Fibroblast of pulmonary artery (primary cell): ENCODE results near the gene SPAG9.
A peak's percentile ranks its signal among the peaks of the same experiment; 100 is the strongest.

ENCODE experiments used
- DNase-seq: peaks from one replicate; pipeline ENCODE4 v3.0.0-alpha.2; 2010; ENCODE audit warnings: low read depth
- H3K4me3 ChIP-seq: replicated peaks from 2 replicates; pipeline ENCODE4 v1.5.1; 2011; ENCODE audit warnings: low read depth, mild to moderate bottlenecking, control low read depth, low read length, moderate library complexity
- TF ChIP-seq, protein P1 (sequence below): IDR thresholded peaks from 2 replicates; pipeline ENCODE4 v1.5.1; 2011; ENCODE audit warnings: mild to moderate bottlenecking, control low read depth, low read length, inconsistent platforms; ENCODE audit errors: missing control alignments

The SPAG9 gene

GRCh38 chr17:51161541-51161940, 40.9 kb upstream of the SPAG9 start:
- no peak overlapping the region for H3K4me3 ChIP-seq
- DNase-seq: no peak
- TF ChIP-seq, protein P1, sequence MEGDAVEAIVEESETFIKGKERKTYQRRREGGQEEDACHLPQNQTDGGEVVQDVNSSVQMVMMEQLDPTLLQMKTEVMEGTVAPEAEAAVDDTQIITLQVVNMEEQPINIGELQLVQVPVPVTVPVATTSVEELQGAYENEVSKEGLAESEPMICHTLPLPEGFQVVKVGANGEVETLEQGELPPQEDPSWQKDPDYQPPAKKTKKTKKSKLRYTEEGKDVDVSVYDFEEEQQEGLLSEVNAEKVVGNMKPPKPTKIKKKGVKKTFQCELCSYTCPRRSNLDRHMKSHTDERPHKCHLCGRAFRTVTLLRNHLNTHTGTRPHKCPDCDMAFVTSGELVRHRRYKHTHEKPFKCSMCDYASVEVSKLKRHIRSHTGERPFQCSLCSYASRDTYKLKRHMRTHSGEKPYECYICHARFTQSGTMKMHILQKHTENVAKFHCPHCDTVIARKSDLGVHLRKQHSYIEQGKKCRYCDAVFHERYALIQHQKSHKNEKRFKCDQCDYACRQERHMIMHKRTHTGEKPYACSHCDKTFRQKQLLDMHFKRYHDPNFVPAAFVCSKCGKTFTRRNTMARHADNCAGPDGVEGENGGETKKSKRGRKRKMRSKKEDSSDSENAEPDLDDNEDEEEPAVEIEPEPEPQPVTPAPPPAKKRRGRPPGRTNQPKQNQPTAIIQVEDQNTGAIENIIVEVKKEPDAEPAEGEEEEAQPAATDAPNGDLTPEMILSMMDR: no peak

- TF ChIP-seq, protein P1: no peak
- no peak overlapping the region for H3K4me3 ChIP-seq
- no peak for DNase-seq
Measured at GRCh38 chr17:51159604-51160003, 38.9 kb upstream of the SPAG9 start.

DNA sequence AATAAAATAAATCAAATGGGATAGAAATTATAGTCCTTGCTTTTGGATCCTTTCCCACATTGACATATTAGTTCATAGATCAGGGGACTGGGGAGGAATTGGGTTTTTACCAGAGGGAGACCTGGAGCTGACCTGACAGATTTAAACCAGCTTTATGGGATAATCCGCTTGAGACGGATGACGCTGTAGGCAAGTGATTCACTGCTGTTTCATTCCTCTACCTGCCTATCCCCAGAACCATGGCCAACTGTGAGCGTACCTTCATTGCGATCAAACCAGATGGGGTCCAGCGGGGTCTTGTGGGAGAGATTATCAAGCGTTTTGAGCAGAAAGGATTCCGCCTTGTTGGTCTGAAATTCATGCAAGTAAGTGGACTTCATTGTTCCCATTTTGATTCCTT, 34.7 kb upstream of the SPAG9 start:
- no peak for DNase-seq
- no peak overlapping the region for H3K4me3 ChIP-seq
- TF ChIP-seq, protein P1: no peak

DNA sequence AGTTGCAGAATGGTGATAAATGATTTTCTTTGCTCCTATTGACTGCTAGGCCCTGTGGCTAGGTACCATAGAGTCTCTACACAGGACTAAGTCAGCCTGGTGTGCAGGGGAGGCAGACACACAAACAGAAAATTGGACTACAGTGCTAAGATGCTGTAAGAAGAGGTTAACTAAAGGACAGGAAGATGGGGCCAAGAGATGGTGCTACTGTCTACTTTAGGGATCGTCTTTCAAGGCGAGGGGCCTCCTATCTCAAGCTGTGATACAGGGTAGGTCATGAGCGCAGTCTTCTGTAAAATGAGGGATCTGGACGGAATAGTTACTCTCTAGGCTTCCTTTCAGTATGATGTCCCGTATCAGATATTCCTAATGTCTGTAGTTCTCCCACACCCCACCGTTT, 33.5 kb upstream of the SPAG9 start:
- no peak for DNase-seq
- peak overlapping the region; percentile 94 for H3K4me3 ChIP-seq
- TF ChIP-seq, protein P1: no peak

GRCh38 chr17:51153210-51154072, 32.8 kb upstream of the SPAG9 start, which contains the start of gene NME1:
NME1 (plus strand) TSS chr17:51153559; CDS start chr17:51155655, 2,096 bp downstream.
- DNase-seq: peak; percentile 100
- peak within 1 kb of the TSS; percentile 94 for H3K4me3 ChIP-seq
- TF ChIP-seq, protein P1: peak; percentile 76

GRCh38 chr17:51152766-51153209, 32.1 kb upstream of the SPAG9 start:
- H3K4me3 ChIP-seq: peak overlapping the region; percentile 52
- DNase-seq: peak; percentile 50
- TF ChIP-seq, protein P1: no peak
